GM12872 (cell line): ENCODE data around the gene NLRC5.

Source experiments
- TF ChIP-seq, protein P1 (sequence below): IDR thresholded peaks from 3 replicates; pipeline ENCODE4 v1.5.1; 2011; ENCODE audit warnings: low read depth, mild to moderate bottlenecking, low read length, moderate library complexity; ENCODE audit not compliant: insufficient read depth

The NLRC5 gene

GRCh38 chr16:57028086-57028485 lies 38.7 kb downstream of the NLRC5 start:
- TF ChIP-seq, protein P1, sequence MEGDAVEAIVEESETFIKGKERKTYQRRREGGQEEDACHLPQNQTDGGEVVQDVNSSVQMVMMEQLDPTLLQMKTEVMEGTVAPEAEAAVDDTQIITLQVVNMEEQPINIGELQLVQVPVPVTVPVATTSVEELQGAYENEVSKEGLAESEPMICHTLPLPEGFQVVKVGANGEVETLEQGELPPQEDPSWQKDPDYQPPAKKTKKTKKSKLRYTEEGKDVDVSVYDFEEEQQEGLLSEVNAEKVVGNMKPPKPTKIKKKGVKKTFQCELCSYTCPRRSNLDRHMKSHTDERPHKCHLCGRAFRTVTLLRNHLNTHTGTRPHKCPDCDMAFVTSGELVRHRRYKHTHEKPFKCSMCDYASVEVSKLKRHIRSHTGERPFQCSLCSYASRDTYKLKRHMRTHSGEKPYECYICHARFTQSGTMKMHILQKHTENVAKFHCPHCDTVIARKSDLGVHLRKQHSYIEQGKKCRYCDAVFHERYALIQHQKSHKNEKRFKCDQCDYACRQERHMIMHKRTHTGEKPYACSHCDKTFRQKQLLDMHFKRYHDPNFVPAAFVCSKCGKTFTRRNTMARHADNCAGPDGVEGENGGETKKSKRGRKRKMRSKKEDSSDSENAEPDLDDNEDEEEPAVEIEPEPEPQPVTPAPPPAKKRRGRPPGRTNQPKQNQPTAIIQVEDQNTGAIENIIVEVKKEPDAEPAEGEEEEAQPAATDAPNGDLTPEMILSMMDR = no peak

DNA sequence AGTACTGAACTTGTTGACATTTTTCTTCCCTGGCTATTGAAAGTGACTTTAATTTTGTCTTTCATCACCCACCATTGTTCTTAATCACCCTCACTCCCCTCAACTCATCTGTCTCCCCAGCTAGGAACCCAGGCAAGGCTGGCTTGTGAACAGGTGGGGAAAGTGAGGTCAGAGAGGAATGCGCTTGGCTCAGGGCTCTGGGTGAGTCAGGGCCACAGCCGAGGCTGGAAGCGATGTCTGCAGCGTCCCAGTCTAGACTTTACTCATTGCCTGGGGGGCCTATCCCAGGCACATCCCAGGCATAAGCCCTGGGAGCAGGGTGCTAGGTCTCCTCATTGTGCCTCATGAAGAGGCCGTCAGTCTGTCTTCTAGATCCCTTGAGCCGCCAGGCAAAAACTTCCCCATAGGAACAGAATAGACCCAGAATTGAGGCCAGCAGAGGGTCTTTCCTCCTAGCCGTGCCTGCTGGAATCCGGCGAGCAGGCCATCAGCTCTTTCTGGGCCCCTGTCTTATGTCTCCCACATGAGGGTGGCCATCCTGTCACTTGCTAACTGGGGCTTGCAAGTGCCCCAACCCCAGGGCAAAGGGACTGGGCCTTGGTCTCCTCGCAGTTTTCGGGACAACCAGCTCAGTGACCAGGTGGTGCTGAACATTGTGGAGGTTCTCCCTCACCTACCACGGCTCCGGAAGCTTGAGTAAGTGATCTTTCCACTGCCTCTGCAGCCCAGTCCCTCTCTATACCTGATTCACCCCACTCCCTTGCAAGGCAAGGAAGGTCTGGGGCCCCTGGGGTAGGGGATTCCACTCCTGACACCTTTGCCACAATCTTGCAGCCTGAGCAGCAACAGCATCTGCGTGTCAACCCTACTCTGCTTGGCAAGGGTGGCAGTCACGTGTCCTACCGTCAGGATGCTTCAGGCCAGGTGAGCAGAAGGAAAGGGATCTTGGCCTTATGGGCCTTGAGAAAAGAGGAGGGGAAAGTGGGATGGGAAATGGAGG lies 40.1 kb downstream of the NLRC5 start:
- TF ChIP-seq, protein P1 = no peak

GRCh38 chr16:57030346-57030902 lies 41.1 kb downstream of the NLRC5 start:
- TF ChIP-seq, protein P1 = no peak

DNA sequence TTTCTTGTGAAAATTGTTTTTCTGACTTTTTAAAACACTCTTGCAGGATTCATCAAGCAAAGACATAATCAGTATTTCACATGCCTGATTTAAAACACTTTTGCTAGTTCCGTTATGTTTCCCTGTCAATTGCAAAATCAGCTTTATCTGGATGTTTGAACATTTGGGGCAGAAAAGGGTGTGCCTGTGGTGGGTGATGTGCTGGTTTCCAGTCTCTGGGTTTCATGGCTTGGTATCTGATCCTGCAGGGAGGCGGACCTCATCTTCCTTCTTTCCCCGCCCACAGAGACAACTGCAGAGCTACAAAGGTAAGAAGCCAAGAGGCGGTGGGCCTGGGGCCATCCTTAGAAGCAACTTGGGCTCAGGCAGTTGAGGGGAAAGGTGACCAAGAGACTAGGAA lies 41.8 kb downstream of the NLRC5 start:
- TF ChIP-seq, protein P1 = no peak

DNA sequence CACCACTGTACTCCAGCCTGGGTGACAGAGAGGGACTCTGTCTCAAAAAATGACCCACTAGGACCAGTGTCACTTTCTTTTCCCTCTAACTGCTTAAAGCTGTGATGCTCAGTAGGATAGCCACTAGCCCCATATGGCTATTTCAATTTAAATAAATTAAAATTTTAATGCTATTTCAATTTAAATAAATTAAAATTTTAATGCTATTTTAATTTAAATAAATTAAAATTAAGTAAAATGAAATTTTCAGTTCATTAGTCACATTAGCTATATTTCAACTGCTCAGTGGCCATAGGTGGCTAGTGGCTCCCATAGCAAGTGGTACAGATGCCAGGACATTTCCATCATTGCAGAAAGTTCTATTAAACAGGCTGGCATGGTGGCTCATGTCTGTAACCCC lies 43.0 kb downstream of the NLRC5 start:
- TF ChIP-seq, protein P1 = no peak

DNA sequence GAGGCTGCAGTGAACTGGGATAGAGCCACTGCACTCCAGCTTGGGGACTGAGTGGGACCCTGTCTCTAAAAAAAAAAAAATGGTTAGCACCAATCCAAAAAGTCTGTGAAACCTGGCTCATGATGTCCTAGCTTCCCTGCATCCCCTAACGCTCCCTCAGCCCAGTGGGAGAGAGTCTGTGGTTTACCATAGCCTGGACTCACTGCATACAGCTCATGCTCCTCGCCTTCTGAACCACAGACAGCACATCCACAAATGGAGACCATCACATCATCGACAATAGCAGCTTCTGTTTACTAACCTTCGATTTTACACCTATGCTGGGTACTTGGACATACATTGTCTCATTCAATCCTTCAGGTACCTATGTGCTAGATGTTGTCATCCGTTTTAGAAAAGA lies 43.6 kb downstream of the NLRC5 start:
- TF ChIP-seq, protein P1 = no peak

DNA sequence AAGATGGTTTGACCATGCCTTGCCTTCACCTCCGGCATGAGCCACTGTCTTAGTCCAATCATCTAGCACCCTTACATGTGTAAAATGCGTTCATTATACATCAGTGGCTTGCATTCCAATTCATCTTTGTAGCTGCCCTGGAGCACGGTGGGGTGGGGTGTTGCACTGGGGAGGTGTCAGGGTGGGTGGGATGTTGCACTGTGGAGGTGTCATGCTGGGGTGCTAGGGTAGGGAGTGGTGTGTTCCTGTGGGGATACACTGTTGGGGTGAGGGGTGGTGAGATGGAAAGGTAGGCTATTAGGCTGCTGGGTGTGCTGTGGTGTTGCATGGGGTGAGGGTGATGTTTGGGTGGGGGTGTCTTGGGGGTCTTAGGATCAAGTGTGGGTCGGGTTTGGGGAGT lies 47.0 kb downstream of the NLRC5 start:
- TF ChIP-seq, protein P1 = no peak
